HK-2 (cell line): ENCODE results near the gene CDC25C.
"Not testable (repeated sequence)": the region's sequence is repeated elsewhere in the genome, so short reads cannot be mapped to it uniquely, and the experiment has no call there.

Experiments used
- DNase-seq: peaks from one replicate; pipeline ENCODE4 v3.0.0-alpha.2; 2018; ENCODE audit not compliant: unreplicated experiment

CDC25C gene

DNA sequence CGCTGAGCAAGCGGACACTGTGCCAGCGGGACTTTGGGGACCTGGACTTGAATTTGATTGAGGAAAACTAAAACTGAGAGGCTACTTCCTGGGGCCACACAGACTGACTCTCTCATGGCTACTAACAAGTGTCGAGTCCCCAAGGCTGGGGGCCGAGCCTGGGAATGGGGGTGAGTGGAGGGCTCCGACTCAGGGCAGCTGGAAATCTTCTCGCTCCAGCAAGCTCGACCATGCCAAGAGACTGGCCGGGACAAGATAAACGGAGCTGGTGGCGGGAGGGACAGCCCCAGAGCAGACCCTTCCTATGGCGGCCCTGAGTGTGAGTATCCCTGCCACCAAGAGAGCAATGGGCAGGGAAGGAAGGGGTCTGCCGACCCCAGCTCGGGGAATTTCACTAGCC lies 15.3 kb upstream of the CDC25C start:
- DNase-seq, result no peak

DNA sequence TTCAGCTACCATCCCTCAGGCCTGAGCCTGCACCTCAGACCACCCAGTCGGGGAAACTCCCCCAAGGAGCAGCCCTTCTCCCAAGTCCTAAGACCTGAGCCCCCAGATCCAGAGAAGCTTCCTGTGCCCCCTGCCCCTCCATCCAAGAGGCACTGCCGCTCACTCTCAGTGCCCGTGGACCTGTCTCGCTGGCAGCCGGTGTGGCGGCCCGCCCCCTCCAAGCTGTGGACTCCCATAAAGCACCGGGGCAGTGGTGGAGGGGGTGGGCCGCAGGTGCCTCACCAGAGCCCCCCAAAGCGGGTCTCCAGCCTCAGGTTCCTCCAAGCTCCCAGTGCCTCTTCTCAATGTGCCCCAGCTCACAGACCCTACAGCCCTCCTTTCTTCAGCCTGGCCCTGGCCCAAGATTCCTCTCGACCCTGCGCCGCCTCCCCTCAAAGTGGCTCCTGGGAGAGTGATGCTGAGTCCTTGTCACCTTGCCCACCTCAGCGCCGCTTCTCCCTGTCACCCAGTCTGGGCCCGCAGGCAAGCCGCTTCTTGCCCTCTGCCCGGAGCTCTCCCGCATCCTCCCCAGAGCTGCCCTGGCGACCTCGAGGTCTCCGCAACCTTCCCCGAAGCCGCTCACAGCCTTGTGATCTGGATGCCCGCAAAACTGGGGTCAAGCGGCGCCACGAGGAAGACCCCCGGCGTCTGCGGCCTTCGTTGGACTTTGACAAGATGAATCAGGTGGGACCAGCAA lies 13.5 kb upstream of the CDC25C start:
- DNase-seq, result no peak

DNA sequence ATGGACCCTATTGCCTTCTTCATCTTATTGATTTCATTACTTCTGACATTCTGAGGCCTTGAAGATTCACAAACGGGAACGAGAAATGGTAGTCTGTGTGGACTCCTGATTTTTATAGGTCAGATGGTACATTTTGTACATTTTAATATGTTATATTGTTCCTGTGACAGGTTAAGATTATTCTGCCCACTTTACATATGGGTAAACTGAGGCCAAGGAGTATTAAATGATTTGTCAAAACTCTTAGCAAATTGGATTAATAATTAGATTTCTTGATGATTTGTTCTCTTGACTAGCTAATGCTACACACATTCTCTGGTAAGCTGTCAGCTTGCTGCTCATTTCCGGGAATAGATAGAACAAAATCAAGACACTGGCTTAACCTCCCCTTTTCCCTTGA lies 8.4 kb upstream of the CDC25C start:
- no peak for DNase-seq

DNA sequence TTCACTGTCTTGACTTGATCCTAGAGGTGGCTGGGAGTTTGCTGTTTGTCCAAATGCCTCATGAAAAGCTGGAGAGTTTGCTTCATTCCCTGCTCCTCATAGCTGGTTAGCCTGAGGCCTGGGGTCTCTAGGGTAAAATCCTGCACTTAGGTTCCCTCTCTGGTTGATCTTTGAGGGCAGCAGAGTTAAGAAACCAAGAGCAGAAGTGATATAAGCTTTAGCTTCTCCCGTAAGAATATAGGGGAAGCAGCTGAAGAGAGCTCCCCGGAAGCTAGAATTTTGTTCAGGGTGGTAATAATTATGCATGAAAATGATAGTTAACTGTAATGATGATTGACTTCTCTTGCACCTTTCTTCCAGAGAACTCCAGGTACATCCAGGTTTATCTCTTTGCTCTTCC lies 7.9 kb upstream of the CDC25C start:
- DNase-seq, result no peak

DNA sequence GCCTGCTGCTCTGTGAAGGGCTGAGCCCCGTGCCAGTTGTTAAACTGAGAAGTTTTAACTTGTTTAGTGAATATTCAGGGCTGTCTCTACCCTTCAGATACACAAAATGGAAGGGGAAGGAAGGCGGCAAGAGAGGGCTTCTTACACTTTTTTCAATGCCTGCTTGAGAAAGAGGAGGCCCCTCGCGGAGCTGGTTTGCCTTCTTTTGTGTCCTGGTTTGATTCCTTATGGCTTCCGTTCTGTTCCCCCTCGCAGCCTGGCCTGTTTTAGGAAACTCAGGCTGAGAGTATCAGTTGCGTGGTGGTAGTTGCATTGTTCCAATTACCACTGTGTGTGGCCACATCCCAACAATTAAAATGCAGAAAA lies 7.5 kb upstream of the CDC25C start:
- no peak for DNase-seq

DNA sequence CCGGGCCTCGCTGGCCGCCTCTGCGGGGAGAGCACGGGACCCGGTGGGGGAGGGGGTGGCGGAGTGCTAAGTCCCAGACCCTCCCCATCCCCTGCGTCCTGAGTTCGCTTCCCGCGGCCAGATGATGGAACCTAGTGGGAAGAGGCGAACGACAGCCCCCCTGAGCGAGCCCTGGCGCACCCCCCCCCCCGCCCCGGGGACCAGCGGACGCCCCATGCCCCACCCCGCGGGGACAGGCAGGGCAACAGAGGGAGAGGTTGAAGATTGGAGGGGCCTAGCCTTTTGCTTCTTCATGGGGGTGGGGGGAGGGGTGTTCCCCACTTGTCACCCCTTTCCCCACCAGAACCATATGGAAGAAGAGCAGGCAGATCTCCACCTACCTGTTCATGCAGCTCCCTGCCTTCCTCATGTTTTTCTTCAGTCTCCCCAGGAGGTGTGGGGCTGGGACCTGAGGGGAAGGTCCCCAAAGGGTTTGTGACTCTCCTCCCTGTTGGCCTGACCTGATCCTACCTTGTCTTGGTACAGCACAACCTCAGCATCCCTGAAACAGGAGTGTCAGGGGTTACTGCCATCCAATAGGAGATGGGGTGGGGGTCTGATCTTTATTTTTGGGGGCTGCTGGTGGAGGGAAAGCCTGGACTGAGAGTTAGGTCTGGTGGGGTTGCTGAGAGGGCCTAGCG lies 6.9 kb upstream of the CDC25C start:
- DNase-seq, result no peak

DNA sequence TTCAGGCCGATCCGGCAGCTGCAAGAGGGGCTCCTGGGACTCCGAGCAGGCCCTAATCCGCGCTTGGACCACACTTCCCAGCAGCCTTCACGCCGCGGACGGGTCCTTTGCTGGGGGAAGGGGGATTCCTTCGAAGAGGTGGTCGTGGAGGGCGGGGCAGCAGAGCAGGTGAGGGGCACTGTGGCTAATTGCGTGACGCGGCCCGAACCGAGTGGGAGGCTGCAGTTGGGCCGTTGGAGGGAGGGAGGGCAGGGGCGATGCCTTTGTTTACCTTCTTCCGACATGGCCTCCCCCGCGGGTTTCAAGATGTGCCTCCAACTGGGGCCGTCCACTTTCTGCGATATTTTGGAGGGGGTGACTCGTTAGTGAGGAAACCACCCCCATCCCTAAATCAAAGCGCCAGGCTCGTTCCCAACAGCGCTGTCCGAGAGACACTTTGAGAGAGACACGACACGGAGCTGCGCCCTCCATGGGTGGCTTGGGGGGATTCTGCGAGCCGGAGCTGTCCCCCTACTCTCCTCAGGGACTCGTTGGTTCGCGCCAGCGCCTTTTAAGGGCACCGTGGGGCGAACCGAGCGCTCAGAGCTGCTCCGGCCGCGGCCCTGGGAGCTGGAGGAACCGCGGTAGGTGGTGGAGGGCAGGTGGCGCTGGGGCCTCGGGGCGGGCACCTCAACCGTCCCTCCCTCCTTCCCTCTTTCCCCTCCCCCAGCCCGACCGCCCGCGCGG lies 6.2 kb upstream of the CDC25C start, which contains the start of gene FAM53C:
Gene FAM53C, plus strand, starts transcription at position 582 of the 726 bp plus-strand sequence. CDS start 3,070 bp downstream, outside the sequence.
- DNase-seq, result peak; percentile 89

DNA sequence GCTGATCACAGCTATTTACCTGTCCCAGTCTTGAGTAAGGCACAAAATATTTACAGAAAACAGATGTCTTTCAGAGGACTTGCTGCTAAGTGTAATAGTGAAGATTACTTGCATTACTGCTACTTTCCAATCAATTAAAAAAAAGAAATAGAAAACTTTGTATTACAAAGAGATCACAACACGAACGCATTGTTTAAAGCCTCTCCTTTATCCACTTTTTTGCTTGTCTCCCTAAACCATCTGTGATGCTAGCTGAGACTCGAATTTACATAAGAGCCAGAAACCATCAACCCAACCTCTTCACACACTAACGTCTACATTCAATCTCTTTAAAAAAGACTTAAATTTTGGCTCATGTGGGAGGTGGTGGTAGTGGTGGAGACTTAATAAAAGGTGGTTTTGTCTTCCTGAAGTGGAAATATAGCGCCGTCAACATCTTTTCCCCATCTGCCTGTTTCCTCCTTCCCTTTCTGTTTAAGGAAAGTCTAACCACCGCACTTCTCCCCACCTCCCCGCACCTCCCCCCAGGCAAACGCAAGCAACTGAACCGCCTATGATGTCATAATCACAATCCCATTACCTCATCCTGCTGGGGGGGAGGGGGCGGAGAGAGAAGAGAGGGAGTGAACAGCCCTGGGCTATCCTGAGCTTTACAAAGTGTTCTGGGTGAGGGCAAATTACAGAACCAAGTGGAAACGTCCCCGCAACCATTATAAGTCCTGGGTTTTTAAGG lies 5.5 kb upstream of the CDC25C start:
- DNase-seq, result peak; percentile 65

DNA sequence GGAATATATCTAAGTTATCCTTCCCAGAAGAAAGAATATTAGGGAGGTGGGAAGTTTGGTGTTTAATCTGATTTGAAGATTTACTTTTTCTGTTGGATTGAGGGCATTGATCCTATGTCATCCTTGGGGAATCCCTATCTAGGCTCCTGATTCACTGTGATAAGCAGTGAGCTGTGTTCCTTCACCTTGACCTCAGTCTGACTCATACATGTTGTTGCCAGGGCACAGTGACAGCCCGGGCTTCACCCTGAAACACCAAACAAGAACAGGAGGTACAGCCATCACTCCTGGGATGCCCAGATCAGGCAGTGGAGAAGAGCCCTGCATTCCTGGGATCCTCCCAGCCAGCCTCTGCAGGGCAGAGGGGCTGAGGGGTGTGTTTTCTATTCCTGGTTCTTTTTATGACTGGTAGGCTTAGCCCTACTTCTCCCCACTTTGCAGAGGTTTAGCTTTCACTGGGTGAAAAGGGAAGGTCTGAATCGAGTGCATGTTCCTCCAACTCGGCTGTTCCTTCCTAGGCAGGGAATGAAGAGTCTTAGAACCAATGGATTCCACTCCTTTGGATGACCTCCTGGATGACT lies 3.4 kb upstream of the CDC25C start:
- DNase-seq, result no peak

DNA sequence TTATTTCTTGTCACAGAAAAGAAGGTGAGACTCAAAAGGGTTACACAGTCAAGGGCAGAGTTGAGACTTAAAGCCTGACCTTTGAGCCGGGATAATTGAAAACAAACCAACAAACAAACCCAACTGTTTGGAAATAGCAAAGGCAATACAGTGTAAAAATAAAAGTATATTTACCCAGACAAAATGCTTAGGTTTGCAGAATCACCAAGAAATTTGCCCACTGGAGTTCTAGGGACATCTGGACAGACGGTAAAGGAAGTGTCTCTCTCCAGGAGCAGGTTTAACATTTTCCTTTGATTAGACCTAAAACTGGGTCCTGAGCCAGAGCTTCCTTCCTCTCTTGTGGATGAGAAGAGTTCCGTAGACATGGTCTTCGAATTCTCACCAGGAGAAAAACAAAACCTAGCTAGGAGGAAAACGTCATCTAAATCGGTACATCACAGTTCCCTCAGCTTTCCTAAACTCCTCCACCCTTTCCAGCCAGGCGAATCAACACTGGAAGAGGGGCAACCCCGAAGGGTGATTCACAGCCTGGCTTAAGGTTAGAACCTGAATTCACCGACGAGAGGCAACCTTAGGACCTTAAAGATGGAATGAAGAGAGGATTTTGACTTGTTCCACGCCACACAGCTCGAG lies 673 bp downstream of the CDC25C start:
- DNase-seq, result no peak

DNA sequence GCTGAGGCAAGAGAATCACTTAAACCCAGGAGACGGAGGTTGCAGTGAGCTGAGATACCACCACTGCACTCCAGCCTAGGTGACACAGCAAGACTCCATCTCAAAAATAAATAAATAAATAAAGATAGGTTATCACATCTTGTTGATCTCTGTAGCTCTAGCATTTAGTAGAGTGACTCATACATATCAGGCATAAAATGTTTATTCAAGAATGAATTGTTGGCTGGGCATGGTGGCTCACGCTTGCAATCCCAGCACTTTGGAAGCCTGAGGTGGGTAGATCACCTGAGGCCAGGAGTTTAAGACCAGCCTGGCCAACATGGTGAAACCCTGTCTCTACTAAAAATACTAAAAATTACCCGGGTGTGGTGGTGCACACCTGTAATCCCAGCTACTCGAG lies 13.4 kb downstream of the CDC25C start:
- DNase-seq, result not testable (repeated sequence)

DNA sequence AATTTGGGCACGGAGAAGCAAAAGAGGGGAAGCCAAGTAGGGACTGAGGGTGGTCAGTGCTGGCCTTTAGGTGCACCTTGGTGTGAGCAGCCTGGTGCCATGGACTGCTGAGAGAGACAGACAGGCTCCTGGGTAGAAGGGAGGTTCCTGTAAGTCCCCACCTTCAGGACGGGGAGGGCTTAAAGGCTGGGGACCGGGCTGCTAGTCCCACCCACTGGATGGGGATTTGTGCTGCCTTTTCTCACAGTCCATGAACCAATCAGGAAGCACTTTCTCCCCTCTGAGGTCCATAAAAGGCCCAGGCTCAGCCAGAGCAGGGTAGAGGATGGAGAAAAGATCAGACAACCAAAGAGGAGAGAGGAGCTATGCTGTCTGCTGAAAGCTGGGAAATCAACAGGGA lies 15.2 kb downstream of the CDC25C start:
- DNase-seq, result no peak

DNA sequence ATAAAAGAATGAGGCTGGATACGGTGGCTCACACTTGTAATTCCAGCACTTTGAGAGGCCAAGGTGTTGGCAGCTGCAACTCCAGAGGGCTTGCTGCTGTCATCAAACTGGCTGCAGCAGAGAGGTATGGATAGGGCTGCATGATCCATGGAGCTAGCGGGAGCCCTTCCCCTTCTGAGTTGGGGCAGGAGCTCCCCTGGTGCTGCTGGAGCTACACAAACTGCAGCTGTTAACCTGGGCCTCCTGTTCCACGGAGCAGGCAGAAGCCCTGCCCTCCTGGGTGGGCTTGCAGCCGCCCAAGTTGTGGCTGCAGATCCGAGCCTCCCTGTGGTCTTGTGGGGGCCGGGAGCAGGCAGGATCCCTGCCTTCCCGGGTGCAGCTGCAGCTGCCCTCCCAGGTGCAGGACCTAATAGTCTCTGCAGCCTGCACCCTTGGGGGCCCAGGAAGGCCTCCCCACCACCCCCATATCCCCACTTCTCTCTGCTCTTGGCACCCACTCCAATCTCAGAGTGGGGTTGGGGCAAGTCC lies 15.8 kb downstream of the CDC25C start:
- DNase-seq, result no peak

DNA sequence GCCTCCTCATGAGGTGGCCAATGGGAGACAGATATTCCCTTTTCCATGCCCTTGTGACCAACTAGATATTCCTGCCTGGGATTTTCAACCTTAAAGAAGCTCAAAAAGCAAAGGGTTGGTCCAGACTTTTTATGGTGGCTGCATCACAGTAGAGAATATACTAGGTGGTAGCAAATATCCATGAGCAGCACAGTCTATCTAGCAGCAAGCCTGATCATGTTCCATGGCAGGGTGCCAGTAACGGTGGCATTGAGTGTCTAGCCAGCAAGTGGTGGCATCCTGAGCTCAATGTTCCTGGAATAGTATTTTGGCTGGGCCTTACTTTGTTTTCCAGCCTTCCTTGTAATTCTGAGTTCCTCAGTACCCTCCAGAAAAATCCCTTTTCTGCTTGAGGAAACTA lies 25.8 kb downstream of the CDC25C start:
- no peak for DNase-seq

DNA sequence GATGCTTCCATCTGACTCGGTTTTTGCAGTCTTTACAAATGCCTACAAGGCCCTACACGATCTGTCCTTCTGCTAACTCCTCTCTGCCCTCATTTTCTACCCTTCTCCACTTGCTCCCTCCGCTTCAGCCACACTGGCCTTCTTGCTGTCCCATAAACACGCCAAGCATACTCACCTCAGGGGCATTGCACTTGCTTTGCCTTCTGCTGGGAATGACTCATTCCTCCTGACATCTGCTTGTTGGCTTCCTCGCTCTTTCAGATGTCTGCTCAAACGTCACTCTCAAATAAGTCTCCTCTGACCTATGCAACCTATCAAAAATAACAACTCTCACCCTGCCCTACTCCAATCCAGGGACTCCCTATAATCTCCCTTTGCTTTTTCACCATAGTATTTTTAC lies 28.2 kb downstream of the CDC25C start:
- no peak for DNase-seq

DNA sequence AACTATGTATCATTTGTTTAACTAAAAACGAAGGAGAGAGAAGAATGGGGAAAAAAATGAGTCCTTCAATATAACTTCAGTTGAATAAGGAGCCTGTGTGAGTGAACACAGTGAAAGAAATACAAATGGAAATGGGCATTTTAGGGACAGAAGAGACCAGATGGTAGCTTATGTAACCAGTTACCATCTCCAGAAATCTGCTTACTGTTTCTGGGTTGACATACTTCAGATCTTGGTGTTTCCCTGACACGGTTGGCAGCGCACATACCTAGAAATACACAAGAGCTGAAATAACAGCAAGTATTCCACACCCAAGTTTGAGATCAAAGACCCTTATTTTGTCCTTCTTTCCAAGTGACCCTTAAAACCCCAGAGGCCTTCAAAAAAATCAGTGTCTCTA lies 42.3 kb downstream of the CDC25C start:
- no peak for DNase-seq

DNA sequence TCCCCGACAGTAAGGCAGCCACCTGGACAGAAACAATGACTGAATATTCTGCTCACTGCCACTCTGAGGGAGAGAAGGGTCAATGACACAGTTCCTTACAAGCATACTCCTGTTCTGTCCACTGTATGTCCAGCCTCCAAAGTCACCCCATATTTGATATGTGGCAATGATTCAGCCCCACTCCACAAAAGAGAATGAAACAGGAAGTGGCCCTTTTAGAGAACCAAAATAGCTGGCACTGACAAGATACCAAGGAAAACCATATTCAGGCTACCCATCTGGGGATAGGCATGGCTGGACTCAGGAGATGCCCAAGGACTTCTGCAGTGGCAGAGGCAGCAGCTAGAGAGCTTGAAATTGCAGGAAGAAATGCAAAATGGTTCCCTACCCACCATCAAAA lies 44.4 kb downstream of the CDC25C start:
- no peak for DNase-seq

DNA sequence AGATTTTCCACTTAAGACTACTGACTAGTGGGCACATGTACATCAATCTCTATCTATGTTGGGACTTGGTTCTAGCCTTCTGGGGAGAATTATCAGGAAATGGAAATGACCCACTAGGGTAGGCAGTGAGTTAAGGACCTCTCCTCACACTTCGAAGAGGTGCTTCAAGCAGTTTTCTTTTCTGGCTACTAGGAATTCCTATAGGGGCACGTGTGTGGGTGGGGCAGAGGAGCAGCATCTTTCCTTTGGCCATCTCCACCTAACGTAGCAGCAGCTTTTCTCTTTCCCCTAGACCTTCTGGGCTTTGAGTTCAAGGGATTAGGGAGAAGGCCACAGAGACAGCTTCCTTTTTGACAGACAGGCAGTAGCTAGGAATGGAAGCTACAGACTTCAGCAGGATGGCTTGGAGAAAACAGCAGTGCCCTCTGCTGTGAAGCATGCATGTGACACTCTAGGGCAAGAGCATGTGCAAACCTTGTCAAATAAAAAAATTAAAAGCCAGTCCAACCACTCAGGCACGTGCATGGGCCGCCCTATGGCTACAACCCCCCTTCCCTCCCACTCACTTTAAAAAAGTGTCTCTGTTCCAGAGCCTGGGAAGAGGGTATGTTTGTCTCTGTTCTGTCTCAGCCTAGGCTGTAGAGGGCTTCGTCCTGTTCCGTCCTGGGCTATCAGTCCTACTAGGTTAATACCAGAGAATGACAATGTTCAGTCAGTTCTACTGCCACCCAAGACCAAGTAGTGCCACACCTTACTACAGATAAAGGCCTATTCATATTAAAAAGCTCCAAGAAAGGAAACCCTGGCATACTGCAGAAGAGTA lies 48.5 kb downstream of the CDC25C start:
- DNase-seq, result peak; percentile 20

DNA sequence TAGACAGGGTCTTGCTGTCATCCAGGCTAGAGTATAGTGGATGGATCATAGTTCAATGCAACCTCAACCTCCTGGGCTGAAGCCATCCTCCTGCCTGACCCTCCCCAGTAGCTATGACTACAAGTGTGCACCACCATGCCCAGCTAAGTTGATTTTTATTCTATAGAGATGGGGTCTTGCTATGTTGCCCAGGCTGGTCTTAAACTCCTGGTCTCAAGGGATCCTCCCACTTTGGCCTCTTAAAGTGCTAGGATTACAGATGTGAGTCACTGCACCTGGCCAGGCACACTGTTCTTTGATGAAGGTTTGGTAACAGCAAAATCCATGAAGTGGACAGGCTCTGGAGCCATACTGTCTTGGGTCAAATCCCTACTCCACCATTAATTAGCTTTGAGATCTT lies 50.7 kb downstream of the CDC25C start:
- no peak for DNase-seq

DNA sequence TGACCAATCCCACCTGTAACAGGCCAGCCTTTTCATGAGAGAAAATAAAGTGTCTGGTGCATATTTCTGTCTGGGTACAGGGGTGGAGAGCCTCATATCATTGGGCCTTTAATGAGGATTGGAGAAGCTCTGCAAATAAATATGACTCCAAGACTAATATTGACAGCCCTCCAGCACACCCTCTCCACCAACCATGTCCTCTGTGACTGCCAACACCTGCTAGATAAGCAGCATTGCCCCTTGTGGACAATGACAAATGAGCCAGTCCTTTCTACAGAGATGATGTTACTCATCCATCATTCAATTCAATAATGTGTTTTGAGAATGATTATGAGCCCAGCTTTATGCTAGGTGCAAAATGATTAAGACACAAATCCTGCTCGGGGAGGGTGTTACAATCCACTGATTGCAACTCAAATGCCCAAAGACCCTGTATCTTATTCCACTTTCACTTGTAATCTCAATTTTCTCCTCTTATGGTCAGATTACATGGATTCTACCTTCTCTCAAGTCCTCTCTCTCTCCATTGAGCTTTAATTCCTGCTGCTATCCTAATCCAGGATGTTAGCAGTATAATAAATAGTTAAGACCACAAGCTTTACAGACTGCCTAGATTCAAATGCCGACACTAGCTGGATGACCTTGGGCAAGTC lies 55.1 kb downstream of the CDC25C start:
- DNase-seq, result no peak
